RWPE1 (cell line): Measurements from ENCODE around the gene MUC20.

ENCODE experiments used
- CTCF ChIA-PET: fragments of 350-600 bp; sonication (Branson Sonifier 250); formaldehyde crosslinking; extraction: SDS; loops from one replicate; lab custom pipeline; 2021; lab: Yijun Ruan, JAX
- POLR2A ChIA-PET: fragments of 400-600 bp; formaldehyde crosslinking; extraction: SDS; loops from one replicate; lab custom pipeline; 2020; ENCODE audit warnings: antibody characterized with exemption; ENCODE audit not compliant: low non-redundant PET; lab: Yijun Ruan, JAX
- DNase-seq: peaks from one replicate; pipeline ENCODE4 v3.0.0; 2012; ENCODE audit warnings: low spot score
- H3K27ac ChIP-seq: fragments of 450-650 bp; 2 replicates; pipeline ENCODE4 v1.5.1; 2017
- CTCF ChIP-seq: fragments of 450-650 bp; conservative IDR thresholded peaks from 2 replicates; pipeline ENCODE4 v1.5.1; 2017; ENCODE audit warnings: low read depth, mild to moderate bottlenecking

The MUC20 gene

GRCh38 chr3:195757438-195757770 is 36.6 kb downstream of the MUC20 start:
- ChIA-PET CTCF (no interaction called here), POLR2A (no interaction called here)
- no peak for TF ChIP-seq CTCF
- H3K27ac ChIP-seq, result no peak overlapping the region
- DNase-seq, result no peak

GRCh38 chr3:195757827-195758226 is 37.0 kb downstream of the MUC20 start:
- H3K27ac ChIP-seq, result no peak overlapping the region
- CTCF ChIA-PET, result no interaction called here
- POLR2A ChIA-PET, result no interaction called here
- DNase-seq, result no peak
- no peak for TF ChIP-seq CTCF

- TF ChIP-seq CTCF, result no peak
- H3K27ac ChIP-seq, result no peak overlapping the region
- POLR2A ChIA-PET, result interaction anchor here (0.6 kb wide), 1 partner anchor 56 kb away, joined by 10 read pairs; no protein-coding TSS in a partner anchor
- DNase-seq, result no peak
- CTCF ChIA-PET, result no interaction called here
These were observed 38.1 kb downstream of the MUC20 start for GRCh38 chr3:195758721-195759353.

GRCh38 chr3:195760345-195761122 is 39.8 kb downstream of the MUC20 start:
- no peak overlapping the region for H3K27ac ChIP-seq
- POLR2A ChIA-PET, result no interaction called here
- no peak for DNase-seq
- TF ChIP-seq CTCF, result no peak
- CTCF ChIA-PET, result interaction anchor here (0.5 to 0.6 kb wide), 2 partner anchors 62 to 493 kb away, joined by 3 to 5 read pairs; no protein-coding TSS in a partner anchor

- TF ChIP-seq CTCF, result no peak
- ChIA-PET CTCF (no interaction called here), POLR2A (no interaction called here)
- no peak overlapping the region for H3K27ac ChIP-seq
- DNase-seq, result no peak
These were observed 40.4 kb downstream of the MUC20 start for GRCh38 chr3:195761123-195761566.

GRCh38 chr3:195761567-195762248 is 40.9 kb downstream of the MUC20 start:
- no peak overlapping the region for H3K27ac ChIP-seq
- CTCF ChIA-PET, result interaction anchor here (0.6 kb wide), 1 partner anchor 88 kb away, joined by 4 read pairs; no protein-coding TSS in a partner anchor
- TF ChIP-seq CTCF, result no peak
- POLR2A ChIA-PET, result no interaction called here
- DNase-seq, result no peak
